Neural progenitor cell (in vitro differentiated cells): ENCODE results near the gene PRKD1. TPM values are rescaled to one million over a fixed set of nuclear protein-coding genes. Genes with fewer than 3 reads are reported as not detected.

Experiments
- DNase-seq: peaks from one replicate; pipeline ENCODE4 v3.0.0-alpha.2; 2016; ENCODE audit warnings: low spot score
- H2AFZ ChIP-seq: fragments of 200-600 bp; sonication (generic); replicated peaks from 2 replicates; pipeline ENCODE4 v1.6.1; 2016; ENCODE audit warnings: antibody characterized with exemption
- H3F3A ChIP-seq: fragments of 200-600 bp; sonication (generic); 2 replicates; pipeline ENCODE4 v1.6.1; 2016; ENCODE audit warnings: antibody characterized with exemption, low read depth
- H3K27ac ChIP-seq: fragments of 200-600 bp; sonication (generic); 2 replicates; pipeline ENCODE4 v1.5.1; 2016; ENCODE audit warnings: mild to moderate bottlenecking
- H3K27me3 ChIP-seq: fragments of 200-600 bp; sonication (generic); 2 replicates; pipeline ENCODE4 v1.6.1; 2016; ENCODE audit warnings: mild to moderate bottlenecking, moderate library complexity
- H3K36me3 ChIP-seq: fragments of 200-600 bp; sonication (generic); 2 replicates; pipeline ENCODE4 v1.5.1; 2016
- H3K4me1 ChIP-seq: fragments of 200-600 bp; sonication (generic); 2 replicates; pipeline ENCODE4 v1.6.1; 2016; ENCODE audit warnings: mixed run types
- H3K4me2 ChIP-seq: fragments of 200-600 bp; sonication (generic); 2 replicates; pipeline ENCODE4 v1.6.1; 2016
- H3K4me3 ChIP-seq: fragments of 200-600 bp; sonication (generic); 2 replicates; pipeline ENCODE4 v1.5.1; 2016
- H3K79me2 ChIP-seq: fragments of 200-600 bp; sonication (generic); 2 replicates; pipeline ENCODE4 v1.6.1; 2016; ENCODE audit warnings: low read depth
- H3K9ac ChIP-seq: fragments of 200-600 bp; sonication (generic); 2 replicates; pipeline ENCODE4 v1.6.1; 2016
- H3K9me3 ChIP-seq: fragments of 200-600 bp; sonication (generic); 2 replicates; pipeline ENCODE4 v1.5.1; 2016; ENCODE audit warnings: low read depth
- H4K20me1 ChIP-seq: fragments of 200-600 bp; sonication (generic); 2 replicates; pipeline ENCODE4 v1.6.1; 2016; ENCODE audit warnings: low read depth
- H3K27ac Mint-ChIP-seq: 3 replicates; pipeline ENCODE4 v1.8.0; 2021; ENCODE audit warnings: mixed read lengths
- H3K27me3 Mint-ChIP-seq: 2 replicates; pipeline ENCODE4 v1.8.0; 2022; ENCODE audit warnings: low read depth, mild to moderate bottlenecking, inconsistent platforms, moderate library complexity, mixed read lengths; ENCODE audit not compliant: insufficient read depth
- H3K36me3 Mint-ChIP-seq: 3 replicates; pipeline ENCODE4 v1.8.0; 2021; ENCODE audit warnings: mixed read lengths
- H3K4me1 Mint-ChIP-seq: 3 replicates; pipeline ENCODE4 v1.8.0; 2021; ENCODE audit warnings: mixed read lengths
- H3K4me3 Mint-ChIP-seq: 3 replicates; pipeline ENCODE4 v1.8.0; 2021; ENCODE audit warnings: mild to moderate bottlenecking, moderate library complexity, mixed read lengths
- H3K9me3 Mint-ChIP-seq: 3 replicates; pipeline ENCODE4 v1.8.0; 2020; ENCODE audit warnings: mixed read lengths
- EZH2 ChIP-seq: fragments of 200-600 bp; sonication (generic); IDR thresholded peaks from 2 replicates; pipeline ENCODE4 v1.6.1; 2017; ENCODE audit warnings: antibody characterized with exemption, mild to moderate bottlenecking, moderate library complexity
- EZH2phosphoT487 ChIP-seq: fragments of 200-600 bp; sonication (generic); IDR thresholded peaks from 2 replicates; pipeline ENCODE4 v1.6.1; 2017; ENCODE audit warnings: antibody characterized with exemption
- total RNA-seq: library from RNA; depleted of rRNA; stranded (reverse); fragments of >200 nt; gene quantifications from 2 replicates; pipeline ENCODE4 v1.2.3, GENCODE V29; 2015; ENCODE audit warnings: low replicate concordance
- TF ChIP-seq, protein P1 (sequence below): fragments of 200-600 bp; sonication (generic); IDR thresholded peaks from 2 replicates; pipeline ENCODE4 v1.5.1; 2017; ENCODE audit warnings: antibody characterized with exemption, mild to moderate bottlenecking

Gene PRKD1
- total RNA-seq, 1 donor from 2014 or later, result 8.7 TPM

DNA sequence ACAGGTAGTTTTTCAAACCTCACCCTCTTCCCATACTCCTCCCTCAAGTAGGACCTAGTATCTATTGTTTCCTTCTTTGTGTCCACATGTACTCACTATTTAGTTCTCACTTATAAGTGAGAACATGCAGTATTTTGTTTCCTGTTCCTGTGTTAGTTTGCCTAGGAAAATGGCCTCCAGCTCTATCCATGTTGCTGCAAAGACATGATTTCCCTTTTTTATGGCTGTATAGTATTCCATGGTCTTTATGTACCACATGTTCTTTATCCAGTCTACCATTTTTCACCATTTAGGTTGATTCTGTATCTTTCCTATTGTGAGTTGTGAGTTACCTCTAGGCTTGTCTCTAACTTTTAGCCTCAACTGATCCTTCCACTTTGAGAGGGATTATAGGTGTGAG, 310.7 kb downstream of the PRKD1 start:
- TF ChIP-seq EZH2phosphoT487, result no peak
- no peak for TF ChIP-seq EZH2
- TF ChIP-seq, protein P1, sequence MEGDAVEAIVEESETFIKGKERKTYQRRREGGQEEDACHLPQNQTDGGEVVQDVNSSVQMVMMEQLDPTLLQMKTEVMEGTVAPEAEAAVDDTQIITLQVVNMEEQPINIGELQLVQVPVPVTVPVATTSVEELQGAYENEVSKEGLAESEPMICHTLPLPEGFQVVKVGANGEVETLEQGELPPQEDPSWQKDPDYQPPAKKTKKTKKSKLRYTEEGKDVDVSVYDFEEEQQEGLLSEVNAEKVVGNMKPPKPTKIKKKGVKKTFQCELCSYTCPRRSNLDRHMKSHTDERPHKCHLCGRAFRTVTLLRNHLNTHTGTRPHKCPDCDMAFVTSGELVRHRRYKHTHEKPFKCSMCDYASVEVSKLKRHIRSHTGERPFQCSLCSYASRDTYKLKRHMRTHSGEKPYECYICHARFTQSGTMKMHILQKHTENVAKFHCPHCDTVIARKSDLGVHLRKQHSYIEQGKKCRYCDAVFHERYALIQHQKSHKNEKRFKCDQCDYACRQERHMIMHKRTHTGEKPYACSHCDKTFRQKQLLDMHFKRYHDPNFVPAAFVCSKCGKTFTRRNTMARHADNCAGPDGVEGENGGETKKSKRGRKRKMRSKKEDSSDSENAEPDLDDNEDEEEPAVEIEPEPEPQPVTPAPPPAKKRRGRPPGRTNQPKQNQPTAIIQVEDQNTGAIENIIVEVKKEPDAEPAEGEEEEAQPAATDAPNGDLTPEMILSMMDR, result no peak
- Histone ChIP-seq H3K36me3 (no peaks in the 10 kb centered on the region), H2AFZ (no peak overlapping the region), H3K27me3 (no peaks in the 10 kb centered on the region), H3K27ac (no peak overlapping the region), H3K79me2 (no peaks in the 10 kb centered on the region), H3F3A (no peaks in the 10 kb centered on the region), H3K9me3 (no peaks in the 10 kb centered on the region), H3K4me2 (no peak overlapping the region), H3K4me1 (no peaks in the 10 kb centered on the region), H3K4me3 (no peak overlapping the region), H4K20me1 (no peaks in the 10 kb centered on the region), H3K9ac (no peak overlapping the region)
- Mint-ChIP-seq H3K27ac (no peak overlapping the region), H3K4me3 (no peak overlapping the region), H3K27me3 (no peaks in the 10 kb centered on the region), H3K36me3 (peaks cover 2% of the 10 kb centered on the region), H3K9me3 (peaks cover 5% of the 10 kb centered on the region), H3K4me1 (no peaks in the 10 kb centered on the region)
- no peak for DNase-seq

DNA sequence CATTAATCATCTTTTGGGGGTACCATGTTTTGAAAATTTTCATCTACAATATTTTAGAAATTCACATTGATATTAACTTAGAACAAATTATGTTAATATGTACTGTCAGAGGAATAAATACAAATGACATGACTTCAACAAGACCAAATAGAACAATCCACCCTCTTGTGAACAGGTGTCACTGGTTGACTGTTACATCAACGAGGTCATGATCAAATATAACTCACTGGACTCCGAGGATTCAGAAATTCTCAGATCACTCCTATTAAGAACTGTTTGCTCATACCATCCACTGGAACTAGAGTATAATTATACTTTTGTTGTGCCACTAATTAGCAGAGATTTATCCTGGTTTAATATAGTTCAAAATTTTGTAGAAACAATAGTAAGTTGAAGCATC, 318.8 kb downstream of the PRKD1 start:
- no peaks in the 10 kb centered on the region for H3K4me1 ChIP-seq
- no peak overlapping the region for H3K4me2 ChIP-seq
- no peaks in the 10 kb centered on the region for H4K20me1 ChIP-seq
- Mint-ChIP-seq H3K9me3 (no peaks in the 10 kb centered on the region), H3K4me3 (no peak overlapping the region), H3K27ac (no peak overlapping the region), H3K4me1 (no peaks in the 10 kb centered on the region), H3K36me3 (no peaks in the 10 kb centered on the region), H3K27me3 (no peaks in the 10 kb centered on the region)
- H3K27me3 ChIP-seq, result no peaks in the 10 kb centered on the region
- no peak overlapping the region for H3K9ac ChIP-seq
- TF ChIP-seq EZH2phosphoT487 (no peak), EZH2 (no peak)
- TF ChIP-seq, protein P1, result no peak
- H2AFZ ChIP-seq, result no peak overlapping the region
- H3K9me3 ChIP-seq, result no peaks in the 10 kb centered on the region
- no peak for DNase-seq
- H3K79me2 ChIP-seq, result no peaks in the 10 kb centered on the region
- H3K36me3 ChIP-seq, result no peaks in the 10 kb centered on the region
- no peak overlapping the region for H3K4me3 ChIP-seq
- no peaks in the 10 kb centered on the region for H3F3A ChIP-seq
- H3K27ac ChIP-seq, result no peak overlapping the region

DNA sequence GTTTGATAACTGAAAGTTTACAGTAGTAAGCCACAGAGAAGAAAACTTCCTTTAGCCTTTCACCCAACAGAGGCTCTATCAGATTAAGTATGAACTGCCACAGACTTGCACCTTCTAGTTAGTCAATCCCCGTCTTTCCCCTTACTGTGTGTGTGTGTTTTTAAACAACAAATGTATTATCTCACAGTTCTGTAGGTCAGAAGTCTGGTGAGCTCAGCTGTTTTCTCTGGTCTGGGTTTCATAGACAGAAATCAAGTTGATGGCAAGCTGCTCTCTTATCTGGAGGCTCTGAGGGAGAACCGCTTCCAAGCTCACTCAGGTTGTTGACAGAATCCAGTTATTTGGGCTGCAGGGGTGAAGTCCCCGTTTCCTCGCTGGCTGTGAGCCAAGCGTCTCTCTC, 320.5 kb downstream of the PRKD1 start:
- Mint-ChIP-seq H3K27ac (no peak overlapping the region), H3K9me3 (no peaks in the 10 kb centered on the region)
- no peaks in the 10 kb centered on the region for H3F3A ChIP-seq

More for the DNA sequence above, 320.5 kb downstream of the PRKD1 start:
- Mint-ChIP-seq H3K36me3 (no peaks in the 10 kb centered on the region), H3K4me3 (no peak overlapping the region), H3K27me3 (no peaks in the 10 kb centered on the region), H3K4me1 (peaks cover under 1% of the 10 kb centered on the region)
- Histone ChIP-seq H4K20me1 (no peaks in the 10 kb centered on the region), H3K36me3 (no peaks in the 10 kb centered on the region), H3K4me3 (no peak overlapping the region), H3K9me3 (no peaks in the 10 kb centered on the region), H3K27ac (no peak overlapping the region), H3K27me3 (no peaks in the 10 kb centered on the region), H3K4me2 (no peak overlapping the region), H2AFZ (no peak overlapping the region), H3K4me1 (no peaks in the 10 kb centered on the region), H3K79me2 (no peaks in the 10 kb centered on the region), H3K9ac (no peak overlapping the region)
- TF ChIP-seq, protein P1, result no peak
- TF ChIP-seq EZH2phosphoT487 (no peak), EZH2 (no peak)
- DNase-seq, result no peak
